SK-N-SH treated with all-trans-retinoic acid at 6 μM for 48 hours (cell line): ENCODE measurements around the gene DGKG.

Experiments used
- ATAC-seq: fragments of 200-7000 bp; cut with Tn5 transposase; 3 replicates; pipeline ENCODE4 v1.9.1; 2020; ENCODE audit warnings: mild to moderate bottlenecking, moderate library complexity
- ARNTL ChIP-seq: fragments of 450-650 bp; formaldehyde crosslinking; IDR thresholded peaks from 2 replicates; pipeline ENCODE4 v1.5.0; 2020; ENCODE audit warnings: low read depth, mild to moderate bottlenecking, moderate library complexity, borderline replicate concordance
- BACH2 ChIP-seq: fragments of 250-450 bp; sonication (Bioruptor Pico); IDR thresholded peaks from 2 replicates; pipeline ENCODE4 v1.9.0; 2021; ENCODE audit warnings: mild to moderate bottlenecking, borderline replicate concordance
- CSDC2 ChIP-seq: fragments of 250-450 bp; sonication (Bioruptor Pico); IDR thresholded peaks from 2 replicates; pipeline ENCODE4 v1.5.0; 2020; ENCODE audit warnings: mild to moderate bottlenecking, moderate library complexity
- GLIS3 ChIP-seq: fragments of 250-450 bp; sonication (Bioruptor Pico); IDR thresholded peaks from 2 replicates; pipeline ENCODE4 v1.5.0; 2020; ENCODE audit warnings: mild to moderate bottlenecking, moderate library complexity
- ISL1 ChIP-seq: fragments of 250-450 bp; sonication (Bioruptor Pico); IDR thresholded peaks from 2 replicates; pipeline ENCODE4 v2.1.2; 2022; ENCODE audit warnings: mild to moderate bottlenecking, moderate library complexity
- OSR1 ChIP-seq: fragments of 250-450 bp; sonication (Bioruptor Pico); IDR thresholded peaks from 2 replicates; pipeline ENCODE4 v1.8.0; 2022; ENCODE audit warnings: moderate library complexity, mild to moderate bottlenecking, inconsistent platforms
- POU6F1 ChIP-seq: fragments of 250-450 bp; sonication (Bioruptor Pico); IDR thresholded peaks from 2 replicates; pipeline ENCODE4 v1.8.0; 2021; ENCODE audit warnings: low read depth, mild to moderate bottlenecking, moderate library complexity, borderline replicate concordance
- PPARA ChIP-seq: fragments of 250-450 bp; sonication (Bioruptor Pico); IDR thresholded peaks from 2 replicates; pipeline ENCODE4 v1.5.0; 2020; ENCODE audit warnings: mild to moderate bottlenecking, borderline replicate concordance
- RARB ChIP-seq: fragments of 250-450 bp; sonication (Bioruptor Pico); IDR thresholded peaks from 2 replicates; pipeline ENCODE4 v1.8.0; 2021; ENCODE audit warnings: mild to moderate bottlenecking, moderate library complexity
- SNAI2 ChIP-seq: fragments of 250-450 bp; sonication (Bioruptor Pico); IDR thresholded peaks from 2 replicates; pipeline ENCODE4 v1.5.0; 2020; ENCODE audit warnings: mild to moderate bottlenecking, moderate library complexity
- TCF4 ChIP-seq: fragments of 250-450 bp; sonication (Bioruptor Pico); IDR thresholded peaks from 2 replicates; pipeline ENCODE4 v1.8.0; 2021; ENCODE audit warnings: mild to moderate bottlenecking, moderate library complexity, borderline replicate concordance
- ZC3H10 ChIP-seq: fragments of 250-450 bp; sonication (Bioruptor Pico); IDR thresholded peaks from 2 replicates; pipeline ENCODE4 v1.5.1; 2021; ENCODE audit warnings: mild to moderate bottlenecking, moderate library complexity
- ZFP3 ChIP-seq: fragments of 250-450 bp; sonication (Bioruptor Pico); IDR thresholded peaks from 2 replicates; pipeline ENCODE4 v1.5.0; 2020; ENCODE audit warnings: mild to moderate bottlenecking, moderate library complexity
- ZFP30 ChIP-seq: fragments of 450-650 bp; formaldehyde crosslinking; IDR thresholded peaks from 2 replicates; pipeline ENCODE4 v1.5.0; 2022; ENCODE audit warnings: mild to moderate bottlenecking, moderate library complexity
- ZNF70 ChIP-seq: fragments of 450-650 bp; formaldehyde crosslinking; IDR thresholded peaks from 2 replicates; pipeline ENCODE4 v1.5.0; 2020; ENCODE audit warnings: mild to moderate bottlenecking, moderate library complexity
- ZNF8 ChIP-seq: fragments of 450-650 bp; formaldehyde crosslinking; IDR thresholded peaks from 2 replicates; pipeline ENCODE4 v1.5.0; 2020; ENCODE audit warnings: mild to moderate bottlenecking, moderate library complexity
- TF ChIP-seq, protein P1 (sequence below): fragments of 250-450 bp; sonication (Bioruptor Pico); IDR thresholded peaks from 2 replicates; pipeline ENCODE4 v1.5.0; 2020; ENCODE audit warnings: mild to moderate bottlenecking, moderate library complexity
- TF ChIP-seq, protein P2 (sequence below): fragments of 250-450 bp; sonication (Bioruptor Pico); IDR thresholded peaks from 2 replicates; pipeline ENCODE4 v1.5.1; 2020; ENCODE audit warnings: low read depth, mild to moderate bottlenecking, moderate library complexity
- TF ChIP-seq, protein P3 (sequence below): fragments of 250-450 bp; sonication (Bioruptor Pico); IDR thresholded peaks from 2 replicates; pipeline ENCODE4 v1.8.0; 2020; ENCODE audit warnings: mild to moderate bottlenecking, moderate library complexity, borderline replicate concordance

DGKG gene

GRCh38 chr3:186185194-186185787 lies 176.7 kb downstream of the DGKG start:
- no peak for TF ChIP-seq ZNF8 (CRISPR knock-in tag)
- TF ChIP-seq CSDC2, result no peak
- no peak for TF ChIP-seq OSR1
- no peak for TF ChIP-seq ZC3H10
- no peak for TF ChIP-seq ZFP30
- no peak for TF ChIP-seq ZFP3 (CRISPR knock-in tag)
- no peak for TF ChIP-seq GLIS3 (CRISPR knock-in tag)
- TF ChIP-seq SNAI2, result no peak
- TF ChIP-seq POU6F1, result no peak
- ATAC-seq, result no peak

GRCh38 chr3:186184021-186184420 lies 178.0 kb downstream of the DGKG start:
- no peak for TF ChIP-seq ZNF8 (CRISPR knock-in tag)
- TF ChIP-seq RARB, result no peak
- no peak for TF ChIP-seq ZNF70 (CRISPR knock-in tag)
- ATAC-seq, result no peak

DNA sequence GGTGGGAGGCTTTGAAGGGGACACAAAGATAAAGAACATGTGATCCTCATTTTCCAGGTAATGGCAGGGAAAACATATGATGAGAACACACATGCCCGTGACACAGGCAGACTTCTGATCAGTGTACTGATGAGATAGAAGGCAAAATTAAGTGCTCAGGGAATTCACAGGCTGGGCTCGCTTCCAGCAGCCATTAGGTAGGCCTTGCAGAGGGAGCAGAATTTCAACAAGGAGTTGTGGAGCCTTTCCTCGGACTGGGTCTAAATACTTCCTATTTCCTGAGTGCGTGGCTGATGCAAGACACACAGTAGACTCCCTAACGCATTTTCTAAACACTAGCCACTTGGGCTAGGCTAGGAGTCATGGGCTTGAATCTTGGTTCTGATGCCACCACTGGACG lies 179.2 kb downstream of the DGKG start:
- ATAC-seq, result peak; percentile 22; the same call in 1 of the 3 replicates

DNA sequence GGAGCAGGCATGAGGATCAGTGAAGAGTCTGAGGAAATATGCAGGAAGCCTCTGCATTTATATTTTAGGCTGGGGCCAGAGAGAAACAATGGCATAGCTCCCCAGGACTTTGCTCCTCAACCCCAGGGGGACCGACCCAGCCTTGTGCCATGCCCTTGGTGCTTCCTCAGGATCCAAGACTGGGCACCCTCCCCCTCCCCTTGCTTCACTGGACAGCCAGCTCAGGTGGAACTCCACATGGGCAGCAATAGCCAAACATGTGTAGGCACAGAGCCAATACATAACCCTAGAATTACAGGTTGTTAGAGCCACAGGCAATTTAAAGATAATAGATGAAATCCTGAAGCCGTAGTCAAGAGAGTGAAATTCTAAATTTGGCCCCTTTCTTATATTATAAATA lies 180.1 kb downstream of the DGKG start:
- no peak for TF ChIP-seq ARNTL
- TF ChIP-seq ZFP30, result no peak
- ATAC-seq, result no peak

More for the DNA sequence above, 179.2 kb downstream of the DGKG start:
- TF ChIP-seq BACH2 (CRISPR knock-in tag), result no peak
- peak; percentile 39; the same call in 1 of the 2 replicates for TF ChIP-seq TCF4 (CRISPR knock-in tag)
- TF ChIP-seq ZNF8 (CRISPR knock-in tag), result no peak
- TF ChIP-seq, protein P1, sequence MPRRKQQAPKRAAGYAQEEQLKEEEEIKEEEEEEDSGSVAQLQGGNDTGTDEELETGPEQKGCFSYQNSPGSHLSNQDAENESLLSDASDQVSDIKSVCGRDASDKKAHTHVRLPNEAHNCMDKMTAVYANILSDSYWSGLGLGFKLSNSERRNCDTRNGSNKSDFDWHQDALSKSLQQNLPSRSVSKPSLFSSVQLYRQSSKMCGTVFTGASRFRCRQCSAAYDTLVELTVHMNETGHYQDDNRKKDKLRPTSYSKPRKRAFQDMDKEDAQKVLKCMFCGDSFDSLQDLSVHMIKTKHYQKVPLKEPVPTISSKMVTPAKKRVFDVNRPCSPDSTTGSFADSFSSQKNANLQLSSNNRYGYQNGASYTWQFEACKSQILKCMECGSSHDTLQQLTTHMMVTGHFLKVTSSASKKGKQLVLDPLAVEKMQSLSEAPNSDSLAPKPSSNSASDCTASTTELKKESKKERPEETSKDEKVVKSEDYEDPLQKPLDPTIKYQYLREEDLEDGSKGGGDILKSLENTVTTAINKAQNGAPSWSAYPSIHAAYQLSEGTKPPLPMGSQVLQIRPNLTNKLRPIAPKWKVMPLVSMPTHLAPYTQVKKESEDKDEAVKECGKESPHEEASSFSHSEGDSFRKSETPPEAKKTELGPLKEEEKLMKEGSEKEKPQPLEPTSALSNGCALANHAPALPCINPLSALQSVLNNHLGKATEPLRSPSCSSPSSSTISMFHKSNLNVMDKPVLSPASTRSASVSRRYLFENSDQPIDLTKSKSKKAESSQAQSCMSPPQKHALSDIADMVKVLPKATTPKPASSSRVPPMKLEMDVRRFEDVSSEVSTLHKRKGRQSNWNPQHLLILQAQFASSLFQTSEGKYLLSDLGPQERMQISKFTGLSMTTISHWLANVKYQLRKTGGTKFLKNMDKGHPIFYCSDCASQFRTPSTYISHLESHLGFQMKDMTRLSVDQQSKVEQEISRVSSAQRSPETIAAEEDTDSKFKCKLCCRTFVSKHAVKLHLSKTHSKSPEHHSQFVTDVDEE (CRISPR knock-in tag), result 0 out of 2 replicates have a peak, but pooled peaks have one; percentile 37
- TF ChIP-seq, protein P2, sequence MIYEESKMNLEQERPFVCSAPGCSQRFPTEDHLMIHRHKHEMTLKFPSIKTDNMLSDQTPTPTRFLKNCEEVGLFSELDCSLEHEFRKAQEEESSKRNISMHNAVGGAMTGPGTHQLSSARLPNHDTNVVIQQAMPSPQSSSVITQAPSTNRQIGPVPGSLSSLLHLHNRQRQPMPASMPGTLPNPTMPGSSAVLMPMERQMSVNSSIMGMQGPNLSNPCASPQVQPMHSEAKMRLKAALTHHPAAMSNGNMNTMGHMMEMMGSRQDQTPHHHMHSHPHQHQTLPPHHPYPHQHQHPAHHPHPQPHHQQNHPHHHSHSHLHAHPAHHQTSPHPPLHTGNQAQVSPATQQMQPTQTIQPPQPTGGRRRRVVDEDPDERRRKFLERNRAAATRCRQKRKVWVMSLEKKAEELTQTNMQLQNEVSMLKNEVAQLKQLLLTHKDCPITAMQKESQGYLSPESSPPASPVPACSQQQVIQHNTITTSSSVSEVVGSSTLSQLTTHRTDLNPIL (CRISPR knock-in tag), result no peak
- no peak for TF ChIP-seq ZC3H10
- TF ChIP-seq ZNF70 (CRISPR knock-in tag), result no peak
- TF ChIP-seq GLIS3 (CRISPR knock-in tag), result no peak
- TF ChIP-seq, protein P3, sequence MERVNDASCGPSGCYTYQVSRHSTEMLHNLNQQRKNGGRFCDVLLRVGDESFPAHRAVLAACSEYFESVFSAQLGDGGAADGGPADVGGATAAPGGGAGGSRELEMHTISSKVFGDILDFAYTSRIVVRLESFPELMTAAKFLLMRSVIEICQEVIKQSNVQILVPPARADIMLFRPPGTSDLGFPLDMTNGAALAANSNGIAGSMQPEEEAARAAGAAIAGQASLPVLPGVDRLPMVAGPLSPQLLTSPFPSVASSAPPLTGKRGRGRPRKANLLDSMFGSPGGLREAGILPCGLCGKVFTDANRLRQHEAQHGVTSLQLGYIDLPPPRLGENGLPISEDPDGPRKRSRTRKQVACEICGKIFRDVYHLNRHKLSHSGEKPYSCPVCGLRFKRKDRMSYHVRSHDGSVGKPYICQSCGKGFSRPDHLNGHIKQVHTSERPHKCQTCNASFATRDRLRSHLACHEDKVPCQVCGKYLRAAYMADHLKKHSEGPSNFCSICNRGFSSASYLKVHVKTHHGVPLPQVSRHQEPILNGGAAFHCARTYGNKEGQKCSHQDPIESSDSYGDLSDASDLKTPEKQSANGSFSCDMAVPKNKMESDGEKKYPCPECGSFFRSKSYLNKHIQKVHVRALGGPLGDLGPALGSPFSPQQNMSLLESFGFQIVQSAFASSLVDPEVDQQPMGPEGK (CRISPR knock-in tag), result no peak

DNA sequence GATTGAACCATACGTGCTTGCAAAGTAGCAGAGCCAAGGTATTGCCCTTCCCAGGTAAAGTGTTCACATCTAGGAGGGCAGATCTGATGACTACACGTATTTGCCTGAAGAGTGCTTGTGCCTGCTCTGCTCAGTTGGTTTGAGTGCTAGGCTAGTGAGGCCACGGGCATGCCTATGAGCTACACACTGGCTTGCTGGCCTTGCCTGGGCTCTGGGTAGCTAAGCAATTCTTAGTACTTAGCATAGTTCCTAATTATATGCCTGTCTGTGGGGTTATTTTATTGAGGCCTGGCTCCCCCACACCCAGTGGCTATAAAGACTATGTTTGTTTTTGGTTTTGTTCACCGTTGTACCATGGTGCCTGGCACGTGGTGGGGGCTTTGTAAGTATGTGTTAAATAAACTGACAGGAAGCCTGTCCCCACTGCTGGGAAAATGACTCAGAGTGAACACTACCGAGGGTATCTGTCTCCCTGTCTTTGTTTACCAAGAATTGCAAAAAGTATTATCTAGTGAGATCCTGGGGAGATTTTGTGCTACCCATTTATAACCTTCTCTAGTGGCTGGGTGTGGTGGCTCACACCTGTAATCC lies 181.0 kb downstream of the DGKG start:
- no peak for TF ChIP-seq ZNF8 (CRISPR knock-in tag)
- TF ChIP-seq TCF4 (CRISPR knock-in tag), result no peak
- TF ChIP-seq, protein P1 (CRISPR knock-in tag), result no peak
- no peak for TF ChIP-seq BACH2 (CRISPR knock-in tag)
- no peak for TF ChIP-seq PPARA (CRISPR knock-in tag)
- TF ChIP-seq ISL1 (CRISPR knock-in tag), result no peak
- ATAC-seq, result no peak
